ENCODE measurements around the gene SKA1.

- TF ChIP-seq, protein P1, sequence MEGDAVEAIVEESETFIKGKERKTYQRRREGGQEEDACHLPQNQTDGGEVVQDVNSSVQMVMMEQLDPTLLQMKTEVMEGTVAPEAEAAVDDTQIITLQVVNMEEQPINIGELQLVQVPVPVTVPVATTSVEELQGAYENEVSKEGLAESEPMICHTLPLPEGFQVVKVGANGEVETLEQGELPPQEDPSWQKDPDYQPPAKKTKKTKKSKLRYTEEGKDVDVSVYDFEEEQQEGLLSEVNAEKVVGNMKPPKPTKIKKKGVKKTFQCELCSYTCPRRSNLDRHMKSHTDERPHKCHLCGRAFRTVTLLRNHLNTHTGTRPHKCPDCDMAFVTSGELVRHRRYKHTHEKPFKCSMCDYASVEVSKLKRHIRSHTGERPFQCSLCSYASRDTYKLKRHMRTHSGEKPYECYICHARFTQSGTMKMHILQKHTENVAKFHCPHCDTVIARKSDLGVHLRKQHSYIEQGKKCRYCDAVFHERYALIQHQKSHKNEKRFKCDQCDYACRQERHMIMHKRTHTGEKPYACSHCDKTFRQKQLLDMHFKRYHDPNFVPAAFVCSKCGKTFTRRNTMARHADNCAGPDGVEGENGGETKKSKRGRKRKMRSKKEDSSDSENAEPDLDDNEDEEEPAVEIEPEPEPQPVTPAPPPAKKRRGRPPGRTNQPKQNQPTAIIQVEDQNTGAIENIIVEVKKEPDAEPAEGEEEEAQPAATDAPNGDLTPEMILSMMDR (IDR thresholded peaks at IDR 0.05): no peak
- no peak for TF ChIP-seq POLR2A (IDR thresholded peaks at IDR 0.05)
Observed at GRCh38 chr18:50350699-50351098, 24.1 kb upstream of the SKA1 start.

Data from testis (tissue), 2 donors.